GM19395 (cell line): ENCODE results near the gene TSPAN18.

Source experiments
- ATAC-seq: cut with Tn5 transposase; IDR thresholded peaks from one replicate; pipeline ENCODE4 v1.9.1; 2021; ENCODE audit warnings: mild to moderate bottlenecking, moderate library complexity; ENCODE audit not compliant: unreplicated experiment

The TSPAN18 gene

GRCh38 chr11:44726283-44727113, at the start of gene TSPAN18:
TSPAN18 (plus strand) TSS chr11:44726962; CDS start chr11:44906417, 179,455 bp downstream.
- ATAC-seq: peak; percentile 83

GRCh38 chr11:44680982-44681597, 45.7 kb upstream of the TSPAN18 start:
- no peak for ATAC-seq

- ATAC-seq: no peak
These were observed 45.1 kb upstream of the TSPAN18 start for GRCh38 chr11:44681698-44682097.

GRCh38 chr11:44684859-44685281, 41.9 kb upstream of the TSPAN18 start:
- ATAC-seq: no peak

GRCh38 chr11:44687388-44687787, 39.4 kb upstream of the TSPAN18 start:
- no peak for ATAC-seq

GRCh38 chr11:44689265-44689664, 37.5 kb upstream of the TSPAN18 start:
- no peak for ATAC-seq

- no peak for ATAC-seq
These were observed 36.1 kb upstream of the TSPAN18 start for GRCh38 chr11:44690651-44691050.

- ATAC-seq: no peak
These were observed 34.3 kb upstream of the TSPAN18 start for GRCh38 chr11:44692460-44692859.

- no peak for ATAC-seq
These were observed 33.1 kb upstream of the TSPAN18 start for GRCh38 chr11:44693654-44694119.

- no peak for ATAC-seq
These were observed 32.3 kb upstream of the TSPAN18 start for GRCh38 chr11:44694443-44694842.

GRCh38 chr11:44695169-44695833, 31.5 kb upstream of the TSPAN18 start:
- no peak for ATAC-seq

- ATAC-seq: no peak
These were observed 28.4 kb upstream of the TSPAN18 start for GRCh38 chr11:44698252-44698912.

GRCh38 chr11:44699497-44700408, 27.0 kb upstream of the TSPAN18 start:
- no peak for ATAC-seq

GRCh38 chr11:44701276-44701675, 25.5 kb upstream of the TSPAN18 start:
- ATAC-seq: no peak

- ATAC-seq: no peak
These were observed 23.9 kb upstream of the TSPAN18 start for GRCh38 chr11:44702889-44703288.

GRCh38 chr11:44707094-44707493, 19.7 kb upstream of the TSPAN18 start:
- no peak for ATAC-seq

GRCh38 chr11:44708009-44708408, 18.8 kb upstream of the TSPAN18 start:
- ATAC-seq: no peak

GRCh38 chr11:44708523-44709280, 18.1 kb upstream of the TSPAN18 start:
- ATAC-seq: no peak

- ATAC-seq: no peak
These were observed 17.5 kb upstream of the TSPAN18 start for GRCh38 chr11:44709281-44709562.

GRCh38 chr11:44709966-44710365, 16.8 kb upstream of the TSPAN18 start:
- ATAC-seq: no peak
